ENCODE measurements around the gene CD3D.

GRCh38 chr11:118306556-118306955 lies 35.9 kb downstream of the CD3D start:
- TF ChIP-seq TAF1 (IDR thresholded peaks at IDR 0.05; ENCODE audit: borderline replicate concordance, insufficient read depth, low read length) (no peak), POLR2AphosphoS5 (IDR thresholded peaks at IDR 0.05; ENCODE audit: low read depth, low read length) (no peak), REST (IDR thresholded peaks at IDR 0.05; ENCODE audit: insufficient read depth in 1 of 2, low read depth in 2 of 2, low read length in 2 of 2) (no peak)

All from PFSK-1 (cell line).